ENCODE measurements around the gene PLCB3. TPM values are rescaled to one million over a fixed set of nuclear protein-coding genes. Genes with fewer than 3 reads are reported as not detected.

Gene PLCB3
- total and polyA plus RNA-seq, 2 of the 13 experiments (the other 11 are each of a cell fraction or from before 2014, with no cell fraction given): 7.5 to 13.8 TPM

DNA sequence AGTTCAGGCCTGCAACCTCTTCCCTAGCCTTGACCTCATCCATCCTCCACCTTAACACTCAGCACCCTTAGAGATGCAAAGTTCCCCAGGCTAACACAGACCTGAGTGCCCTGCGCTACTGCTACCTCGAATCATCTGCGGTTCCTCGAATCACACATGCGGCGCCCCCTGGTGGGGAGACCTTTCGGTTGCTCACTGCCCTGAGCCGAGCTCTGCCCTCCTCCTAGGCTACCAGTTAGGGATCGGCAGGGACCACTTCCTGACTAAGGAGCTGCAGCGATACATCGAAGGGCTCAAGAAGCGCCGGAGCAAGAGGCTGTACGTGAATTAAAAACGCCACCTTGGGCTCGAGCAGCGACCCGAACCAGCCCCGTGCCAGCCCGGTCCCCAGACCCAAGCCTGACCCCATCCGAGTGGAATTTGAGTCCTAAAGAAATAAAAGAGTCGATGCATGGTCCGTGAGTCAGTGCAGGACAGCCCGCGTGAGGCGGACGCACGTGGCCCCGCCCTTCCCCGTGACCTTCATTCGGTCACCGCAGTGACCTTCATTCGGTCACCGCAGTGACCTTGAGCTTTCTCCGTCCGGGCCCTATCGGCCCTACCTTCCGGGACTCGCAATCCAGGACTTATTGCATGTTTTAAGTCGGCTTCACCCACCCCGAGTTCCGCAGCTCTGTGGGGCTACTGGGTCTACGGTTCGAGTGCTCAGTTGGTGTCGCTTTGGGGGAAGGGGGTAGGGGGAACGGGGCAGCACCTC, 53.2 kb downstream of the PLCB3 start (continued):
- TF ChIP-seq, protein P1, sequence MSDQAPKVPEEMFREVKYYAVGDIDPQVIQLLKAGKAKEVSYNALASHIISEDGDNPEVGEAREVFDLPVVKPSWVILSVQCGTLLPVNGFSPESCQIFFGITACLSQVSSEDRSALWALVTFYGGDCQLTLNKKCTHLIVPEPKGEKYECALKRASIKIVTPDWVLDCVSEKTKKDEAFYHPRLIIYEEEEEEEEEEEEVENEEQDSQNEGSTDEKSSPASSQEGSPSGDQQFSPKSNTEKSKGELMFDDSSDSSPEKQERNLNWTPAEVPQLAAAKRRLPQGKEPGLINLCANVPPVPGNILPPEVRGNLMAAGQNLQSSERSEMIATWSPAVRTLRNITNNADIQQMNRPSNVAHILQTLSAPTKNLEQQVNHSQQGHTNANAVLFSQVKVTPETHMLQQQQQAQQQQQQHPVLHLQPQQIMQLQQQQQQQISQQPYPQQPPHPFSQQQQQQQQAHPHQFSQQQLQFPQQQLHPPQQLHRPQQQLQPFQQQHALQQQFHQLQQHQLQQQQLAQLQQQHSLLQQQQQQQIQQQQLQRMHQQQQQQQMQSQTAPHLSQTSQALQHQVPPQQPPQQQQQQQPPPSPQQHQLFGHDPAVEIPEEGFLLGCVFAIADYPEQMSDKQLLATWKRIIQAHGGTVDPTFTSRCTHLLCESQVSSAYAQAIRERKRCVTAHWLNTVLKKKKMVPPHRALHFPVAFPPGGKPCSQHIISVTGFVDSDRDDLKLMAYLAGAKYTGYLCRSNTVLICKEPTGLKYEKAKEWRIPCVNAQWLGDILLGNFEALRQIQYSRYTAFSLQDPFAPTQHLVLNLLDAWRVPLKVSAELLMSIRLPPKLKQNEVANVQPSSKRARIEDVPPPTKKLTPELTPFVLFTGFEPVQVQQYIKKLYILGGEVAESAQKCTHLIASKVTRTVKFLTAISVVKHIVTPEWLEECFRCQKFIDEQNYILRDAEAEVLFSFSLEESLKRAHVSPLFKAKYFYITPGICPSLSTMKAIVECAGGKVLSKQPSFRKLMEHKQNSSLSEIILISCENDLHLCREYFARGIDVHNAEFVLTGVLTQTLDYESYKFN (CRISPR knock-in tag; conservative IDR thresholded peaks at IDR 0.05): 0 out of 2 replicates have a peak, but pooled peaks have one; percentile 19
- TF ChIP-seq MED1 (CRISPR knock-in tag; IDR thresholded peaks at IDR 0.05) (peak; percentile 21; the same call in 1 of the 2 replicates), ZNF547 (CRISPR knock-in tag; IDR thresholded peaks at IDR 0.05) (no peak), SAP130 (CRISPR knock-in tag; IDR thresholded peaks at IDR 0.05; ENCODE audit: low read depth) (peak; percentile 49; the same call in 1 of the 2 replicates), GTF3A (CRISPR knock-in tag; conservative IDR thresholded peaks at IDR 0.05) (no peak), ZNF557 (CRISPR knock-in tag; IDR thresholded peaks at IDR 0.05) (no peak), POLR2AphosphoS2 (IDR thresholded peaks at IDR 0.05; ENCODE audit: low read depth, low read length) (no peak), NCOA2 (CRISPR knock-in tag; IDR thresholded peaks at IDR 0.05) (no peak), BORCS8-MEF2B (CRISPR knock-in tag; IDR thresholded peaks at IDR 0.05) (no peak), MTA3 (CRISPR knock-in tag; IDR thresholded peaks at IDR 0.05) (no peak), ZNF775 (CRISPR knock-in tag; IDR thresholded peaks at IDR 0.05; ENCODE audit: borderline replicate concordance) (no peak), TCF12 (IDR thresholded peaks at IDR 0.05) (no peak), TCF12 (CRISPR knock-in tag; IDR thresholded peaks at IDR 0.05) (no peak)
- TF ChIP-seq, protein P2, sequence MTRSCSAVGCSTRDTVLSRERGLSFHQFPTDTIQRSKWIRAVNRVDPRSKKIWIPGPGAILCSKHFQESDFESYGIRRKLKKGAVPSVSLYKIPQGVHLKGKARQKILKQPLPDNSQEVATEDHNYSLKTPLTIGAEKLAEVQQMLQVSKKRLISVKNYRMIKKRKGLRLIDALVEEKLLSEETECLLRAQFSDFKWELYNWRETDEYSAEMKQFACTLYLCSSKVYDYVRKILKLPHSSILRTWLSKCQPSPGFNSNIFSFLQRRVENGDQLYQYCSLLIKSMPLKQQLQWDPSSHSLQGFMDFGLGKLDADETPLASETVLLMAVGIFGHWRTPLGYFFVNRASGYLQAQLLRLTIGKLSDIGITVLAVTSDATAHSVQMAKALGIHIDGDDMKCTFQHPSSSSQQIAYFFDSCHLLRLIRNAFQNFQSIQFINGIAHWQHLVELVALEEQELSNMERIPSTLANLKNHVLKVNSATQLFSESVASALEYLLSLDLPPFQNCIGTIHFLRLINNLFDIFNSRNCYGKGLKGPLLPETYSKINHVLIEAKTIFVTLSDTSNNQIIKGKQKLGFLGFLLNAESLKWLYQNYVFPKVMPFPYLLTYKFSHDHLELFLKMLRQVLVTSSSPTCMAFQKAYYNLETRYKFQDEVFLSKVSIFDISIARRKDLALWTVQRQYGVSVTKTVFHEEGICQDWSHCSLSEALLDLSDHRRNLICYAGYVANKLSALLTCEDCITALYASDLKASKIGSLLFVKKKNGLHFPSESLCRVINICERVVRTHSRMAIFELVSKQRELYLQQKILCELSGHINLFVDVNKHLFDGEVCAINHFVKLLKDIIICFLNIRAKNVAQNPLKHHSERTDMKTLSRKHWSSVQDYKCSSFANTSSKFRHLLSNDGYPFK (CRISPR knock-in tag; IDR thresholded peaks at IDR 0.05; ENCODE audit: borderline replicate concordance): peak; percentile 67; the same call in 1 of the 2 replicates
- TF ChIP-seq, protein P3, sequence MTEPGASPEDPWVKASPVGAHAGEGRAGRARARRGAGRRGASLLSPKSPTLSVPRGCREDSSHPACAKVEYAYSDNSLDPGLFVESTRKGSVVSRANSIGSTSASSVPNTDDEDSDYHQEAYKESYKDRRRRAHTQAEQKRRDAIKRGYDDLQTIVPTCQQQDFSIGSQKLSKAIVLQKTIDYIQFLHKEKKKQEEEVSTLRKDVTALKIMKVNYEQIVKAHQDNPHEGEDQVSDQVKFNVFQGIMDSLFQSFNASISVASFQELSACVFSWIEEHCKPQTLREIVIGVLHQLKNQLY (CRISPR knock-in tag; IDR thresholded peaks at IDR 0.05): no peak
- TF ChIP-seq, protein P4, sequence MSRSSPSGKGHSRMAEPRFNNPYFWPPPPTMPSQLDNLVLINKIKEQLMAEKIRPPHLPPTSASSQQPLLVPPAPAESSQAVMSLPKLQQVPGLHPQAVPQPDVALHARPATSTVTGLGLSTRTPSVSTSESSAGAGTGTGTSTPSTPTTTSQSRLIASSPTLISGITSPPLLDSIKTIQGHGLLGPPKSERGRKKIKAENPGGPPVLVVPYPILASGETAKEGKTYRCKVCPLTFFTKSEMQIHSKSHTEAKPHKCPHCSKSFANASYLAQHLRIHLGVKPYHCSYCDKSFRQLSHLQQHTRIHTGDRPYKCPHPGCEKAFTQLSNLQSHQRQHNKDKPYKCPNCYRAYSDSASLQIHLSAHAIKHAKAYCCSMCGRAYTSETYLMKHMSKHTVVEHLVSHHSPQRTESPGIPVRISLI (CRISPR knock-in tag; IDR thresholded peaks at IDR 0.05; ENCODE audit: borderline replicate concordance): no peak
- TF ChIP-seq, protein P5, sequence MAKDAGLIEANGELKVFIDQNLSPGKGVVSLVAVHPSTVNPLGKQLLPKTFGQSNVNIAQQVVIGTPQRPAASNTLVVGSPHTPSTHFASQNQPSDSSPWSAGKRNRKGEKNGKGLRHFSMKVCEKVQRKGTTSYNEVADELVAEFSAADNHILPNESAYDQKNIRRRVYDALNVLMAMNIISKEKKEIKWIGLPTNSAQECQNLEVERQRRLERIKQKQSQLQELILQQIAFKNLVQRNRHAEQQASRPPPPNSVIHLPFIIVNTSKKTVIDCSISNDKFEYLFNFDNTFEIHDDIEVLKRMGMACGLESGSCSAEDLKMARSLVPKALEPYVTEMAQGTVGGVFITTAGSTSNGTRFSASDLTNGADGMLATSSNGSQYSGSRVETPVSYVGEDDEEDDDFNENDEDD (CRISPR knock-in tag; IDR thresholded peaks at IDR 0.05; ENCODE audit: borderline replicate concordance): 0 out of 2 replicates have a peak, but pooled peaks have one; percentile 12
- TF ChIP-seq, protein P6, sequence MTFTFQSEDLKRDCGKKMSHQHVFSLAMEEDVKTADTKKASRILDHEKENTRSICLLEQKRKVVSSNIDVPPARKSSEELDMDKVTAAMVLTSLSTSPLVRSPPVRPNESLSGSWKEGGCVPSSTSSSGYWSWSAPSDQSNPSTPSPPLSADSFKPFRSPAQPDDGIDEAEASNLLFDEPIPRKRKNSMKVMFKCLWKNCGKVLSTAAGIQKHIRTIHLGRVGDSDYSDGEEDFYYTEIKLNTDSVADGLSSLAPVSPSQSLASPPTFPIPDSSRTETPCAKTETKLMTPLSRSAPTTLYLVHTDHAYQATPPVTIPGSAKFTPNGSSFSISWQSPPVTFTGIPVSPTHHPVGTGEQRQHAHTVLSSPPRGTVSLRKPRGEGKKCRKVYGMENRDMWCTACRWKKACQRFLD (CRISPR knock-in tag; IDR thresholded peaks at IDR 0.05; ENCODE audit: borderline replicate concordance): no peak; the same call in 1 of the 2 replicates
